Activated naive CD4-positive, alpha-beta T cell (primary cell): ENCODE results near the gene NCBP3.
A peak's percentile ranks its signal among the peaks of the same experiment; 100 is the strongest.
"Not testable (repeated sequence)": the region's sequence is repeated elsewhere in the genome, so short reads cannot be mapped to it uniquely, and the experiment has no call there.

Experiments used
- DNase-seq, 4 experiments: peaks; one replicate each; lab custom pipeline; 2025; lab: John Stamatoyannopoulos, UW

The NCBP3 gene

DNA sequence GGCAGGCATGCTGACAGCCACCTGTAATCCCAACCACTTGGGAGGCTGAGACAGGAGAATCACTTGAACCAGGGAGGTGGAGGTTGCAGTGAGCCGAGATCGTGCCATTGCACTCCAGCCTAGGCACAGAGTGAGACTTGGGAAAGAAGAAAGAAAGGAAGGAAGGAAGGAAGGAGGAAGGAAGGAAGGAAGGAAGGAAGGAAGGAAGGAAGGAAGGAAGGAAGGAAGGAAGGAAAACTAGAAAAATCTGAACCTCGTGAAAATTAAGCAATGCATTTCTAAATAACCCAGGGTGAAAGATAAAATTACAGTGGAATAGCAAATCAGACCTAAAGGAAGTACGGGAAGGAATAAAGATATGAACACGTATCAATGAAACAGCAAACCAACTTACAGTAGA lies 60.7 kb downstream of the NCBP3 start:
- DNase-seq = not testable (repeated sequence)

DNA sequence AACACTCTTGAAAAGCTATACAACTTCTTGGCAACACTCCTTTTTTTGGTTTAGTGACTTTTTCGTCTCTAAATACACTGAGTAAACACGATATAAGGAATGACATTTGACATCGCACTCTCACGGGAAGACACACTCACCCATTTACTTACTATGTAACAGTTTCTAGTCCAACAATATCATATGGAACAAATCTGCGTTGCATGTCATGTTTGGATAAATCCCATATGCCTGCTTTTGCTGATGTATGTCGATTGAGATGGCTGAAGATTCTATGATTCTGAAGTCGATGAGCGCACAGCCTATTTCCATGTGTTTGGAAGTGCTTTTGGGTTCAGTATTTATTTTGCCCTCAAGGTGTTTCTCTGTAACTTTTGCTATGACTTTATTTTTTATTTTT lies 63.3 kb downstream of the NCBP3 start:
- DNase-seq = no peak

DNA sequence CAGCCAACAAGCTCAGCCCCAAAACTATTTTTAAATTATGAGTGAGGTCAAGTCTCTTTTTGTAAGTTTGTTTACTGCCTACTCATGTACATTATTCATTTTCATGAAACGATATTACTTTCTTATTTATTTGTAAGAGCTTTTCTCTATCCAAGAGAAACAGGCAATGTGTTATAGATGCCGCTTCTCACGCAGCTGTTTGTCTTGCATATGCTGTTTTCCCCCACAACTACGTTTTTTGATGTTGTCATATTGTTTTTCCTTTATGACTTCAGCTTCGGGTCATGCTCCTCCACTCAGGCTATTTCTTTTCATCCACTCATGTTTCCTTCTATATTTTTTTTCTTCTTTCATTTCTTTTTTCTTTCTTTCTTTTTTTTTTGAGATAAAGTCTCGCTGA lies 65.1 kb downstream of the NCBP3 start:
- DNase-seq = no peak

DNA sequence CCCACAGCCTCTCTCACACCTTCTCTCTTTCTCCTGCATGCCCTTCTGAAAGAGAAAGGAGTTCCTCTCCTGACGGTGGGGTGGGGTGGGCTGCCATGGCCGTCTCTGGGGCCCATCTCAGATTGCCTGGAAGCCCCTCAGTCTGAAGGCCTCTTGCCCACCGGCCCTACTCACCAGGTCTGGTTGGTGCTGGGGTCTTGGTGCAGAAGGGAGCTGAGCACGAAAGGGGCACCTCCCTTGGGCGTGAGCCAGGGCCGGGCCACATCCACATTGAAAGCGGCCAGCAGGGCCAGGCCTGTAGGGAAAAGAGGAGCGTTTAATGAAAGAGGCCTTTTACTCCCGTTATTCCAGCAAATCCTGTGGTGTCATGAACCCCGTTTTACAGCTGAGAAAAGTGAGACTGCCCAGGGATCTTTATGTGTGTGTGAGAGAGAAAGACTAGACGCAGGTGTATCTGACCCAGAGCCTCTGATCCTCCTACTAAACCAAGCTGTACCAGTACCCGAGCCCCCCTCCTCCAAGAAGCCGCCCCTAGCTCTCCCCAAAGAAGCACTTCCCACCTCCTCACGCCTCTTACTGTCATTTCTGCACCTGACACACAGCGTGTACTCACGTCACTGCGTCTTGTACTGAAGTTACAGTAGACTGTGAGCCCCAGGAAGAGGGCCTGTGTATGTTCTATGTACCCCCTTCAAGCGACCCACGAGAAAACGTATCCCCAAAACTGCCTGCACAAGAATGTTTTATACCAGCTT lies 68.5 kb downstream of the NCBP3 start:
- no peak for DNase-seq

DNA sequence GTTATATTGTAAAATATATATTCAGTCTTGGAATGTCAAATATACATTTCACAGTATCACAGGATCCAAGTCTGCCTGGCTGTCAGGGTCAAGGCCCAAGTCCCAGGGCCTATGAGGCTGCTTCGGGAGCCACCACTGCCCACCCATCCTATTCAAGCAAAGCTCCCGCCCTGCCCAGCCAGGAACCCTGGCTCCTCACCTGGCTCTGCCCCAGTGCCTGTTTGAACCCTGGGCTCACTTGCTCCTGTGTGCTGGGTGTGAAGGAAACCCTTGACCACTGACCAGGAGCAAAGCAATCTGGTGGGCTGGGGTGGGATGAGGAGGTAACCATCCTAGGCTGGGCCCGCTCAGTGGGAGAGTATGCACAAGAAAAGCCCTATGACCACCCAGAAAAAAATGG lies 72.1 kb downstream of the NCBP3 start:
- DNase-seq = no peak

DNA sequence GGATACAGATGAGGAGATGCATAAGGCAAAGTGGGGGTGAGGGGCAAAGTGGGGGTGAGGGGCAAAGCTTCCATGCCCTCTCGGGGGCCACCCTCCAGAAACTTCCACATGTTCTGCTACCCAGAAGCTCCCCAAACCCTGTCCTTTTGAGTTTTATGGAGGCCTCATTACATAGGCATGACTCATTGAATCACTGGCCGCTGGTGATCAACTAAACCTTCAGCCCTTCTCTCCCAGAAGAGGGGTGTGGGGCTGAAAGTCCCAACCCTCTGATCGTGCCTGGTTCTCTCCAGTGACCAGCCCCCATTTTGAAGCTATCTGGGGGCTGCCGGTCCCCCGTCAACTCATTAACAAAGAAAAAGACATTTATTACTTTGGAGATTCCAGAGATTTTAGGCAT lies 72.5 kb downstream of the NCBP3 start:
- DNase-seq = no peak

DNA sequence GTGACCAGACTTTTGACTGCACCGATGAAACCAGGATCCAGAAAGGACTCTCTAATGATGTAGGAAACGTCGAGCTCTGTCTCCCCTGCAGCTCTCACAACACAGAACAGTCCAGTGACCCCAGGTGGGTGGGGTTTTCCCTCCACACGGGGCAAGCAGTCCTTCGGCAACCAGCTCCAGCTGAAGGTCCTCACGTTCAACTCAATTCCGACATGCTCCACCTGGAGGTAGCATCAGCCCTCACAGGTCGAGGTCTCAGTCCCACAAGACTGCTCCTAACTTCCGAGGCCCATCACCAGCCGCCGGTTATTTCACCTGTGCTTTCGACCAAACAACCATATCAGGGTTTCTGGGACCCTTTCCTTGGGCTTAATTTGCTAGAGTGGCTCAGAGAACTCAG lies 73.3 kb downstream of the NCBP3 start:
- DNase-seq = no peak

DNA sequence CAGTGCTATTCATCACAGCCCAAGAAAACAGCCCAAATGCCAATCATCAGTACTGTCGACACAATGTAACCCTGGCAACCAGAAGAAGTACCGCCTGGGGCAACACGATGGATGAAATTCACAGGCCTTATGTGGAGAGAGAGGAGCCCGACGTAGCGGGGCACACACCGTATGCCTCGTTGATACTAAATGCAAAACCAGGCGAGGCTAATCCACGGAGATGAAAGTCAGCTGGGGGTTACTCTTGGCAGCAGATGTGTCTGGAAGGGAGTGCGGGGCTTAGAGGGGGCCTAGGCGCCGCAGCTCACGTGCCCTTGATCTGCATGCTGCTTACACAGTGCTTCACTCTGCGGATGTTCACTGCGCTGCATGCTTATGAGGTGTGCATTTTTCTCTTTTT lies 74.9 kb downstream of the NCBP3 start:
- no peak for DNase-seq

DNA sequence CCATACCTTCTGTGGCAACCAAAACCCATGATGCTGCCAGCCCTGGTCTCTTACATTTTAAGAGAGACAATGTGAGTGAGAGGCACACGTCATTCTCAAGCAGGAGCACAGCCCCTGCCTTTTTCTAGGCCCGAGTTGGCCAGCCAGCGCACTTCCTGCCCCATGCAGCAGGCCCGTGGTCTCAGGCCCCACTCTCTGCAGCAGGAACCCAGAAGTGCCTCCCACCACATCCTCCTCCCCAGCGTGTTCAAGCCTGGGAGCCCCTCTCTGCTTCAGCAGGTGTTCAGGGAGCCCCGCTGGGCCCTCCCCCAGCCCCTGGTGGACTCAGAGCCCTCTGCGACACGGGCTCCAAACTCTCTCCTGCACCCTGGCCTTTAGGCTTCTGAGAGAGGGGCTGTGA lies 75.6 kb downstream of the NCBP3 start:
- no peak for DNase-seq

DNA sequence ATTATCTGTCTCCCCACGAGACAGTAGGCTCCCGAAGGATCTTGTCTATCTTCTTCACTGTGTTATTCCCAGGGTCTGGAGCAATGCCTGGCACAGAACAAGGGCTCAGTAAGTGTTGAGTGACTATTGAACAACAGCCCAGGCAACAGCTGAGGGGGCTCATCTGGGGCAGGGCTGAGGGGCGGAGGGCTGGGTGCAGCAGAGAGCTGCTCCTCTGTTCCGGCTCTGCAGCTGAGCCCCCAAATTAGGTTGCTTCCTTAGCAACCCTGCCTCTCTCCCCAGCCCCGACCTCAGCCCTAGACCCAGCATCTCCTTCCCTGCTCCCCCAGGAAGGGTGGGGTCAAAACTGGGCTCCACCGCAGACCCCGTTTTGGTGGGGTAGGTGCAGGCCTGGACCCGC lies 77.3 kb downstream of the NCBP3 start:
- no peak for DNase-seq

DNA sequence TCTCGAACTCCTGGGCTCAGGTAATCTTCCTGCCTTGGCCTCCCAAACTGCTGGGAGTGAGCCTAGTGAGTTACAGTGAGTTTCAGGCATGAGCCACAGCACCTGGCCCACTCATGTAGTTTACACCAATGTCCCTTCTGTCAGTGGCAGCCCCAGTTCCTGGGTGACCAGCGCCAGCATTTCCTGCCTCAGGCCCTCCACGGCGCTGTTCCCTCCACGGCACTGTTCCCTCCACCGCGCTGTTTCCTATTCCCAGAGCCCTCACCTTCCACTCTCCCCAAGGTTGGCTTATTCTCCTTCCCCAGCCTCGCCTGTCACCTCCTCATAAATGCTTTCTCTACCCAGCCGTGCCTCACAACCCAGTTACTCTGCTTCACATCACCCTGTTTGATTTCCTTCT lies 77.7 kb downstream of the NCBP3 start:
- no peak for DNase-seq

DNA sequence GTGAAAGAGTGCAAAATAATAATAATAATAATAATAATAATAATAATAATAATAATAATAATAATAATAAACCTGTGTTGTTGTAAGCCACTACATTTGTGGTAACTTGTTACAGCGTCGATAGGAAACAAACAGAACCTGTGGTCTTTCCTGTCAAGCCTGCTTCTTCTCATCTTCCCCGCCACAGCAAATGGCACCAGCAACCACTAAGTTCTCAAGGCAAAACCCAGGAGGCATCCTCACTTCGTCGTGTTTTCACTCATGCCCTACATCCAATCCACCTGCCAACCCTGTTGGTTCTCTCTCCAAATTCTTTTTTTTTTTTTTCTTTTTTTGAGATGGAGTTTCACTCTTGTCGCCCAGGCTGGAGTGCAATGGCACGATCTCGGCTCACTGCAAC lies 79.3 kb downstream of the NCBP3 start:
- no peak for DNase-seq

DNA sequence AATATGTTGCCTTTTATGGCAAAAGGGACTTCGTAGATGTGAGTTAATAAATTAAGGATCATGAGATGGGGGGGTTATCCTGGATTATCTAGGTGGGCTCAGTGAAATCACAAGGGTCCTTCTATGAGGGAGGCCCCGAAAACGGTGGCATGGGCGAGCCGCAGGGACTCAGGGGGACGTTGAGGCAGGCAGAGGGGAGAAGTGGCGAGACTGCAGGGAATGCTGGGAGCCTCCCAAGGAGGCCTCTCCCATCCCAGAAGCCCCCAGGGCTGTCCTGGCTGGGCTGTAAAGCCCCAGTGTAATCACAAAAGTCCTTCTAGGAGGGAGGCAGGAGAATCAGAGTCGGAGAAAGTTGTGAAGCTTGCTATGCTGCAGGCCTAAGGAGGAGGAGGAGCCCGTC lies 80.1 kb downstream of the NCBP3 start:
- no peak for DNase-seq

DNA sequence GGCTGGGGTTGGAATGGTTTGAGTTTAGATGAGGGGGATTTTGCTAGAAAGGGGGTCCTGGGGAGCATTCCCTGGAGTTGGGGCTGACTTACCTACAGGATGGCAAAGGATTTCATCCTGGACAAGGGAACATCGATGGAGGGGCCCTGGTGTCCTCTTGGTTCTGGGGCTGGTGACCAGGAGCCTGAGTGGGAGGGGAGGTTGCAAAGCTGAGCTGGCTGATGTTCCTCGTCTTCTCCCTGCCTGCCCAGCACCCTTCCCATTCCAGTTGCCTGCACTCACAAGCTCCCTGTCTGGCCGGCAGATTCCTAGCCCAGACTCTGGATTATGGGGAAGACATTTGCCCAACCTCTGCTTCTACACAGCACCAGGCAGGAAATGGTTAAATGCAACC lies 82.3 kb downstream of the NCBP3 start:
- DNase-seq = no peak

DNA sequence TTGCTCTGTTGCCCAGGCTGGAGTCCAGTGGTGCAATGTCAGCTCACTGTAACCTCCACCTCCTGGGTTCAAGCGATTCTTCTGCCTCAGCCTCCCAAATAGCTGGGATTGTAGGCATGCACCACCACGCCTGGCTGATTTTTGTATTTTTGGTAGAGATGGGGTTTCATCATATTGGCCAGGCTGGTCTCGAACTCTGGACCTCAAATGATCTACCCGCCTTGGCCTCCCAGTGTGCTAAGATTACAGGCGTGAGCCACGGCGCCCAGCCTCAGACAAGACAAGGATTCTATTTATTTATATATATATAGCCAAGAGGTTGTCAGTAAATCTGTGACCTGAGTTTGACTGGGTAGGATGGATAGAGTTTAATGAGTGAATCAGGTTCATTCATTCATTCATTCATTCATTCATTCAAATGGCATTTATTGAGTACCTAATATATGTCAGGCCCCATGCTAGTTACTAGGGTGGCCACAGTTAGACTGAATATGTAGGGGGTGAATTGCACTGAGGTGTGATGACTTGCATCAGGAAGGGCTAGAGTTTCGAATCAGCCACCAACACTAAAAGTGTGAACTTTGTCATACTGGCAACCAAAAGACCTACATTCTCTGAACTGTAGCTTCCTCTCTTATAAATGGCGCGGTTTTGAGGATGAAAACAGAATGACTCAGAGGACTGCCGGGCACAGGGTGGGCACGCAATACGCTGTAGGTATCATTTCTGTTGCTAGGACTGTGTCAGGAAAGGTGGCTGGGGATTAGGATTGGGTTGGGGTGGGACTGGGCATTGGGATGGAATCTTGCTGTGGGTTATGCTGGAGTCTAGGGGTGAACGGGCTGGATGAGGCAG lies 82.9 kb downstream of the NCBP3 start:
- DNase-seq = no peak

DNA sequence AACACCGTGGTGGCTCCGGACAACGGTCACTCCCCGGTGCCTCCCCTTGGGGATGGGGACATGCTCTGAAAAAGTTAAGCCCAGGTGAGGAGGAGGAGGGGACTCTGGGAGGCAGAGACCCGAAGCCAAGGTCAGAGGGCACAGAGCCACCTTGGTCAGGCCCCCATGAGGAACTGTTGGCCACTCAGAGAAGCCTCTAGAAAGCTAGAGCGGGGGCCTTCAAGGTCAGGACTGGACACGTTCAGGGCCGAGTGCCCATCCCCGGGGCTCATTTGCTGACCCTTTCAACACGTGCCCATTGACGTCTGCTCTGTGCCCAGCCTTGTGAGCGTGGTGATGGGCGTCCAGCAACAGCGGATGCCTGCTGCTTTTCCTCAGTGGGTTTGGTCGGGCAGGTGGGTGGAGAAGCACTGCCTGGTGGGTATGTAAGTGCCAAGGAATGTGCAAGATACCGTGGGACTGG lies 84.1 kb downstream of the NCBP3 start:
- DNase-seq = no peak

DNA sequence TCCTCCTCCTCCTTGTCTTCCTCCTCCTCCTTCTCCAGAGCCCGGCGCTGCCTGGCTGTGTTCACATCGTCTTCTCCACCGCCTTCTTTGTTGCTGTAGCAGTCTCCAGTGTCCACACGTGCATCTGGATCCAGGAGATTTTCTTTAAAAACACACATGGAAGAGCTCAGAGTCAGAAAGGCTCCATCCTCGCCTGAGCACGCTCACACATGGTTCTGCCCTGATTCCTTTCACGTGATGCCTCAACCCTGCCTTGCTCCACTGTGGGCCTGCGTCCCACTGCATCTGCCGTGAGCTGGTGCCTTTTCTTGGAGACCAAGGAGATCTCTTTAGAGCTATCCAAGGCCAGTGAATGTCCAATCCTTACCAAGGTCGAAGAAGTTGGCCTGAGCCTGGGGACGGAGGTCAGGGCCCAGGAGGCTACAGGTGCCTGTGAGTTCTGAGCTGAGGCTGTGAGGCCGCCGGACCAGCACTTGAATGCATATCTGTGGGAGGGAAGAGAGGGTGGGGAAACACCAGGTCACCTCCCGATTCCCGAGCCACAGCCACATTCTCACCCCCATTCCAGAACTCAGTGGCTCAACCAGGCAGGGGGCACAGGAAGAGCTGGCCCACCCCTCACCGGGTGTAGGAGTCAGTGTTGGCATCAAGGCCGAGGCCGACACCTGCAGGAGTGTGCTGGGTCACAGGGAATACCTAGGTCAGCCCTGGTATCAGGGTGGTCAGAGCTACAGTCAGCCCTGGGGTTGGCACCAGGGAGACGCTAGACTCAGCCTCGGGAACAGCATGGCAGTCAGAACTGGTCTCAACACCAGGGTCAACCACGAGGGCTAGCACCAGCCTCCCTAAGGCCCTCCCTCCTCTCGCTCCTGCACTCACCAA lies 84.8 kb downstream of the NCBP3 start:
- DNase-seq = no peak

DNA sequence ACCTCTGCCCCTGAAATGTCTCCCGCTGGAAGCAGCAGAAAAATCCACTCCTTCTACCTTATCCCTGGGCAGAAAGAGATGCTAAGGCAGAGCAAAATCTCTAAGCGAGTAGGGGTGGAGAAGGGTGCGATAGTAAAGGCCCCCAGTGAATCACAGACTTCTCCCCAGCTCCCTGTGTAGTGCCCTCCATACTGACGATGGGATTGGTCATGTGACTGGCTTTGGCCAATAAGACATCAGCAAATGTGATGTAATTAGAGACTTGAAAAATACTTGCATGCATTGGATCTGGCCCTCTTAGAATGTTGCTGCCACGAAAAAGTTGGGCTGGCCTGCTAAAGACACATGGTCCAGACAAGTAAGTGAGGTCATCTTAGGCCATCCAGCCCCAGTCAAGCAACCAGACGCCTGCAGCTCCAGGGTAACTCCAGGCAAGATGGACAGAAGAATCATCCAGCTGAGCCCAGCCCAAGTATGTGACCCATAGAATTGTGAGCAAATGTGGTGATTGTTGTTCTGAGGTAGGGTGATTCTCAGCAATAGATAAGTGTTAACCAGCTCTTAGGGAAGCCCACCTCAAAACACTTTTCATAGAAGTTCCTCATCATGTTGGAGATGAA lies 86.3 kb downstream of the NCBP3 start:
- no peak for DNase-seq

DNA sequence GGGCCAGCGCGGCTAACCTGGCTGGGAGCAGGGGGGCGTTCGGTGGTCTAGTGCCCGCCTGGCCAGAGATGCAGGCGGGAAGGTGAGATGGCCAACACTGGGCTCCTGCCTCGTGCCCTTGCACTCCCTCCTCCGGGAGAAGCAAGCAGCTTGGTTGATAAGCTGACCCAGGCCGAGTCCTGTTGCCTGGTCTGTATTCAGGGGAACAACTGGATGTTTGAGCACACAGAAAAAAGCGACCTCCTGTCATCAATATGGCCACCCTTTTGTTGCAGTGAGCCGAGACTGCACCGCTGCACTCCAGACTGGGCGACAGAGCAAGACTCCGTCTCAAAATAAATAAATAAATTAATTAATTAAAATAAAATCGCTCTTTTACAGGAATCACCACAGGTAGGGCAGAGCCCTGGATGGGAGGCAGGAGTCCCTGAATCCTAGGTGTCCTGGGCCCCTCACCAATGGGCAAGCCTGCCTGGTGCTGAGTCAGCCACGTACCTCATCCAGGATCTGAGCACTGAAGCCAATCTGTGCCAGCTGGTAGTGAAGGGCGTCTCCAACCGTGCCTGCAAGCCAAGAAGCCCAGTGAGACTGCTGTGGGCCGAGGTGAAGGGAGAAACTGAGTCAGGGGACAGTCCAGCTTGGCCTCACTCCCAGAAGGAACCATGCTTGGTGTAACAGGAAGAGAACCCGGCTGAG lies 90.6 kb downstream of the NCBP3 start:
- no peak for DNase-seq

DNA sequence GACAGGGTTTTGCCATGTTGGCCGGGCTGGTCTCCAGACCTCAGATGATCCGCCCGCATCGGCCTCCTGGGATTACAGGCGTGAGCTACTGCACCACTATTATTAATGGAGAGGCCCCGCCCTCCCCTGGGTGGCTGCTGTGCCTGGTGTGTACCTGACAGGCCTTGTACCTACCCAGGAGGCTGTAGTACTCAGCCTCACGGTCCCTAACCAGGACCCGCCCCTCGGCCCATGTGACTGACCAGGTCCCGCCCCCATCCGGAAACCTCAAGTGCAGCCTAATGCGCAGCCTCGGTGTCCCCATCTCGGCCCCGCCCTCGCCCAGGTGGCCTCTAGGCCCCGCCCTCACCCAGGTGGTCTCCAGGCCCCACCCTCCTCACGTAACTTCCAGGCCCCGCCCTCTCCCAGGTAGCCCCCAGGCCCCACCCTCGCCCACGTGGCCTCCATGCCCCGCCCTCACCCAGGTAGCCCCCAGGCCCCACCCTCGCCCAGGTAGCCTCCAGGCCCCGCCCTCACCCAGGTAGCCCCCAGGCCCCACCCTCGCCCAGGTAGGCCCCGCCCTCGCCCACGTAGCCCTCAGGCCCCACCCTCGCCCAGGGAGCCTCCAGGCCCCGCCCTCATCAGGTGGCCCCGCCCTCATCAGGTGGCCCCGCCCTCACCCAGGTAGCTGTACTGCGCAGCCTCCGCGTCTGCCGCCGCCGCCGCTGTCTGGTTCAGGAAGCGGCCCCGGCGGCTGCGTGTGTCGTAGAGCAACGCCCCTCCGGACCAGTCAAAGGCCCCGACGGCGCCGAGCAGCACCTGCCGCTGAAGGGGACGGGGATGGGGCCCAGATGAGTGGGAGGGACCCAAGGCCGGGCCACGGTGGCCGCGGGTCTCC lies 91.3 kb downstream of the NCBP3 start:
- DNase-seq = peak; percentile 27 to 81 (median 66)
